ENCODE results near the gene RGPD6.
"Not testable (repeated sequence)": the region's sequence is repeated elsewhere in the genome, so short reads cannot be mapped to it uniquely, and the experiment has no call there.

DNA sequence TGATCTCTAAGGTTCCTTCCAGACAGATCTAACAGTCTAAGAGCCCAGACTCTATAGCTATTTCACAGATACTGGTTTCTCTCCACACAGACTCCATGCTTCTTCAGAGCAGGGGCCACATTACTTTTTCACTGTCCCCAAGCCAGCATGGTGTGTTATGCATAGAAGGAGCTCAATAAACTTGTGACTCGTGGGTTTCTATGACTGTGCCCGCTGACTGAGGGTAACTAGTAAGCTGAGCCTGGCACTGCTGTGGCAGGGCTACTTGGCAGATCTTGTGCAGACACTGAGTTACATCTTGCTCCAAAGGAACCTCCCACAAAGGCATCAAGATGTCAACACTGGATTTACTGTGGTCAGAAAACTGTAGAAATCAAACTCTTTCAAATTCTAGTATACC, 15.0 kb upstream of the RGPD6 start:
- TF ChIP-seq, protein P1, sequence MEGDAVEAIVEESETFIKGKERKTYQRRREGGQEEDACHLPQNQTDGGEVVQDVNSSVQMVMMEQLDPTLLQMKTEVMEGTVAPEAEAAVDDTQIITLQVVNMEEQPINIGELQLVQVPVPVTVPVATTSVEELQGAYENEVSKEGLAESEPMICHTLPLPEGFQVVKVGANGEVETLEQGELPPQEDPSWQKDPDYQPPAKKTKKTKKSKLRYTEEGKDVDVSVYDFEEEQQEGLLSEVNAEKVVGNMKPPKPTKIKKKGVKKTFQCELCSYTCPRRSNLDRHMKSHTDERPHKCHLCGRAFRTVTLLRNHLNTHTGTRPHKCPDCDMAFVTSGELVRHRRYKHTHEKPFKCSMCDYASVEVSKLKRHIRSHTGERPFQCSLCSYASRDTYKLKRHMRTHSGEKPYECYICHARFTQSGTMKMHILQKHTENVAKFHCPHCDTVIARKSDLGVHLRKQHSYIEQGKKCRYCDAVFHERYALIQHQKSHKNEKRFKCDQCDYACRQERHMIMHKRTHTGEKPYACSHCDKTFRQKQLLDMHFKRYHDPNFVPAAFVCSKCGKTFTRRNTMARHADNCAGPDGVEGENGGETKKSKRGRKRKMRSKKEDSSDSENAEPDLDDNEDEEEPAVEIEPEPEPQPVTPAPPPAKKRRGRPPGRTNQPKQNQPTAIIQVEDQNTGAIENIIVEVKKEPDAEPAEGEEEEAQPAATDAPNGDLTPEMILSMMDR (IDR thresholded peaks at IDR 0.05) = not testable (repeated sequence)
- not testable (repeated sequence) for TF ChIP-seq EZH2, EZH2phosphoT487 (IDR thresholded peaks at IDR 0.05)
